ENCODE data around the gene LRRTM3.

The LRRTM3 gene

DNA sequence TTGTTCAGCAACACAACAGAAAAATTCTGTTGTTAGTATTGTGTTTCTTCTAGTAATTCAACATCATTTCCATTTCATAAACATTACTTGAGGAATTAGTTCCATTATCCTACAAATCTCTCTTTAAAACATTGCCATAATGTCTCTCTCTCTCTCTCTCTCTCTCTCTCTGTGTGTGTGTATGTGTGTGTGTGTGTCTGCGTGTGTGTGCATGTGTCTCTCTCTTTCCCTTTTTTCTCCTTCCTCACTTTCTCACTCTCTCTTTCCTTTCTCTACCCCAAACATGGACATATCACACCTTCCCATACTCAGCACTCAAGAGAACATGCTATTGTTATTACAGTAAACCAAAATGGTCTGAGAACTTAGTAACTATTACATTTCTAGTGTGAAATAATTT is 16.6 kb downstream of the LRRTM3 start:
- no peak for DNase-seq (ENCODE audit: low spot score)
- in situ Hi-C loops (cut with MboI; ENCODE audit: low sequenced_read_pairs, unreplicated experiment) = no loop called here
- TF ChIP-seq, protein P1, sequence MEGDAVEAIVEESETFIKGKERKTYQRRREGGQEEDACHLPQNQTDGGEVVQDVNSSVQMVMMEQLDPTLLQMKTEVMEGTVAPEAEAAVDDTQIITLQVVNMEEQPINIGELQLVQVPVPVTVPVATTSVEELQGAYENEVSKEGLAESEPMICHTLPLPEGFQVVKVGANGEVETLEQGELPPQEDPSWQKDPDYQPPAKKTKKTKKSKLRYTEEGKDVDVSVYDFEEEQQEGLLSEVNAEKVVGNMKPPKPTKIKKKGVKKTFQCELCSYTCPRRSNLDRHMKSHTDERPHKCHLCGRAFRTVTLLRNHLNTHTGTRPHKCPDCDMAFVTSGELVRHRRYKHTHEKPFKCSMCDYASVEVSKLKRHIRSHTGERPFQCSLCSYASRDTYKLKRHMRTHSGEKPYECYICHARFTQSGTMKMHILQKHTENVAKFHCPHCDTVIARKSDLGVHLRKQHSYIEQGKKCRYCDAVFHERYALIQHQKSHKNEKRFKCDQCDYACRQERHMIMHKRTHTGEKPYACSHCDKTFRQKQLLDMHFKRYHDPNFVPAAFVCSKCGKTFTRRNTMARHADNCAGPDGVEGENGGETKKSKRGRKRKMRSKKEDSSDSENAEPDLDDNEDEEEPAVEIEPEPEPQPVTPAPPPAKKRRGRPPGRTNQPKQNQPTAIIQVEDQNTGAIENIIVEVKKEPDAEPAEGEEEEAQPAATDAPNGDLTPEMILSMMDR (IDR thresholded peaks at IDR 0.05; ENCODE audit: borderline replicate concordance, control extremely low read depth, extremely low read depth, insufficient read depth, missing control alignments) = no peak

DNA sequence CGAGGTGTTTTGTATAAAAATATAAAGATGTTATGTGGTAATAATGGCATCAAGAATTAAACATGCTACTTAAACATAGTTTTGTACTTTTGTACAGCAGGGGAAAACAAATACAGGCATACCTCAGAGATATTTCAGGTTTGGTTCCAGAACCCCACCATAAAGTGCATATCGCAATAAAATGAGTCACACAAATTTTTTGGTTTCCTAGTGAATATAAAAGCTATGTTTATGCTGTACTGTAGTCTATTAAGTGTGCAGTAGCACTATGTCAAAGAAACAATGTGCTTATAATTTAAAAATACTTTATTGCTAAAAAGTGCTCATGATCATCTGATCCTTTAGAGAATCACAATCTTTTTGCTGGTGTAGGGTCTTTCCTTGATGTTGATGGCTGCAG is 17.8 kb downstream of the LRRTM3 start:
- no peak for DNase-seq (ENCODE audit: low spot score)
- in situ Hi-C loops (cut with MboI; ENCODE audit: low sequenced_read_pairs, unreplicated experiment) = no loop called here
- TF ChIP-seq, protein P1 (IDR thresholded peaks at IDR 0.05; ENCODE audit: borderline replicate concordance, control extremely low read depth, extremely low read depth, insufficient read depth, missing control alignments) = no peak

DNA sequence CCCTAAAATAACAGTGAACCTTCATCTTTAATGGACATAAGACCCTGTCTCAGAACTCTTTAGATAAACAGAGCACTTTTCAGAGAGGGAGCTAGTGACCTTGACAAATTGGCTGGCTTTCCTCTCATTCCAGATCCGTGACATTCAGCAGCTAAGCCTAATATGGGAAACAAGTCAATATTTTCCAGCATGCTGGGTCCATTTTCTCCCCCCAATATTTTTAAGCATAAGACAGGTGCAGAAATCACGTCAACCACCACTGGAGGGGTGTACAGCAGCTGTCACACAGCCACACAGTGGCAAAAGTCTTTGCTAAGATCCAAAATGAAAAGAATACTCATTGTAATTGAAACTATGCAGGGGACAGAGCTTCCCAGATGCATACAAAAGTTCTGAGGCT is 26.1 kb downstream of the LRRTM3 start:
- no peak for DNase-seq (ENCODE audit: low spot score)
- TF ChIP-seq, protein P1 (IDR thresholded peaks at IDR 0.05; ENCODE audit: borderline replicate concordance, control extremely low read depth, extremely low read depth, insufficient read depth, missing control alignments) = no peak
- in situ Hi-C loops (cut with MboI; ENCODE audit: low sequenced_read_pairs, unreplicated experiment) = no loop called here

DNA sequence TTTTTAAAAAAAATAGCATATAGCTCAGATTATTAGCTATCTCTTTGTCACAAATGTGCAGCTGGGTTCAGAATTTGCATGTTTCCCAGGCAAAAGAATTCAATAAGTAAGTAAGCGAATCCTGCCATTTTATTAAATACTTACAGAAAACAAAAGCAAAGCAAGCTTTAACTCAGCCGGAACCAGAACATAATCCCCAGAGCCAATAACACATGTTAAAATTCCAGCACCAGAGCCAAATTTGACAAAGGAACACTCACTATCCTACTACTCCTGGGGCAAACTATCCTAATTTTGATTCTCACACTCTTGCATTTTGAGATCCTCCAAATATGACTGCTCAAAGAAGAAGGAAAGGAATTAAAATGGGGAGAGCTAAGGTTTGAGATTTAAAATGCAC is 32.6 kb downstream of the LRRTM3 start:
- TF ChIP-seq, protein P1 (IDR thresholded peaks at IDR 0.05; ENCODE audit: borderline replicate concordance, control extremely low read depth, extremely low read depth, insufficient read depth, missing control alignments) = no peak
- DNase-seq (ENCODE audit: low spot score) = no peak
- in situ Hi-C loops (cut with MboI; ENCODE audit: low sequenced_read_pairs, unreplicated experiment) = no loop called here

DNA sequence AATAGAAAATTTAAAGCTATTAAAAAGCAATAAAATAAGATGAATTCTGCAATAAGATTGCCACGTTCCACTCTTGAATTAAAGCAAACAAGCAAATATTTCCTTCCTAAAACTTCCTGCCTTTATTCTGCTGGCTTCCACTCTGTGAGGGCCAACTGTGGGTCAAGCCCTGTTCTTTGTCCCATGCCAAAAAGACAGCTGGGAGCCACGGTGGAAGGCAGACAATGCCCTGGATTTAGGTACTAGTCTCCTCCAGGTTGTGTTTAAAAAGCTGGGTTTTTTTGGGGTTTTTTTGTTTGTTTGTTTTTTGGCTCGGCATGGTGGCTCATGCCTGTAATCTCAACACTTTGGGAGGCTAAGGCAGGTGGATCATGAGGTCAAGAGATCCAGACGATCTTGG is 39.1 kb downstream of the LRRTM3 start:
- DNase-seq (ENCODE audit: low spot score) = no peak
- TF ChIP-seq, protein P1 (IDR thresholded peaks at IDR 0.05; ENCODE audit: borderline replicate concordance, control extremely low read depth, extremely low read depth, insufficient read depth, missing control alignments) = no peak
- in situ Hi-C loops (cut with MboI; ENCODE audit: low sequenced_read_pairs, unreplicated experiment) = no loop called here

DNA sequence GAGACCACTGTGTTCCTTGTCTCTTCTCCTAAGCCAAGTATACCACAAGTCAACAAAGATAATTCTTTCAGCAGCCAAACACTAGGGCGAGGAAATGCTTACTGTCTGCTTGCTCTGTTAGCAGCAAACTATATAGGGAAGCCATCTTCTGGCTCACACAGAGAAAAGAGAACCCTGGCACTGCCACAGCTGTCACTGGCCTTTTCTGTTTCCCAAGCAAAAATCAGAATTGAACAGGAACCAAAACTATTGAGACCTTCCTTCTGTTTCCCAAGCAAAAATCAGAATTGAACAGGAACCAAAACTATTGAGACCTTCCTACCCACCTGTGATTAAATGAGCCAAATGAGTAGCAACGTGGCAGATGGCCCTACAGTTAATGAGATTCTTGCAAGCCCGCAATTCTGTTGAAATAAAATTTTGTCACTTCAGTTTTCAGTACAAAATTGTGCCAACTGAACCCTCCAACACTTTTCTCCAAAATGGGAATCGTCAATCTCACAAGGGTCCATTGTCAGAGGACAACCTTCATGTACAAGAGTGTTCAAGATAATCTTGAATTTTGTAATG is 54.5 kb downstream of the LRRTM3 start:
- in situ Hi-C loops (cut with MboI; ENCODE audit: low sequenced_read_pairs, unreplicated experiment) = no loop called here
- TF ChIP-seq, protein P1 (IDR thresholded peaks at IDR 0.05; ENCODE audit: borderline replicate concordance, control extremely low read depth, extremely low read depth, insufficient read depth, missing control alignments) = no peak
- no peak for DNase-seq (ENCODE audit: low spot score)
